ENCODE results near the gene COX6A2. TPM values are rescaled to one million over a fixed set of nuclear protein-coding genes. Genes with fewer than 3 reads are reported as not detected.

The COX6A2 gene
- total and polyA plus RNA-seq, 4 donors, result 0.84 to 36.7 (median 8.0) TPM; not detected in 1

GRCh38 chr16:31465788-31466370, 37.7 kb upstream of the COX6A2 start:
- no peak for TF ChIP-seq MAX (IDR thresholded peaks at IDR 0.05)
- TF ChIP-seq NR2F2 (IDR thresholded peaks at IDR 0.05), result no peak
- TF ChIP-seq JUND (IDR thresholded peaks at IDR 0.05), result no peak
- TF ChIP-seq SP1 (IDR thresholded peaks at IDR 0.05), result no peak
- no peak for TF ChIP-seq GABPA (IDR thresholded peaks at IDR 0.05 in 1 of 2, conservative IDR thresholded peaks at IDR 0.05 in 1 of 2)
- no peak for TF ChIP-seq REST (IDR thresholded peaks at IDR 0.05)
- no peak for TF ChIP-seq HNF4A (conservative IDR thresholded peaks at IDR 0.05)
- no peak for TF ChIP-seq YY1 (IDR thresholded peaks at IDR 0.05)
- no peak for TF ChIP-seq EGR1 (IDR thresholded peaks at IDR 0.05; ENCODE audit: low read depth in 2 of 2)
- no peak for TF ChIP-seq ATF3 (IDR thresholded peaks at IDR 0.05)
- TF ChIP-seq RXRA (IDR thresholded peaks at IDR 0.05), result no peak
- no peak for TF ChIP-seq TAF1 (conservative IDR thresholded peaks at IDR 0.05)
- no peak for TF ChIP-seq FOXA2 (IDR thresholded peaks at IDR 0.05)
- TF ChIP-seq HNF4G (IDR thresholded peaks at IDR 0.05), result no peak
- no peak for TF ChIP-seq CTCF (IDR thresholded peaks at IDR 0.05; ENCODE audit: low read depth, low read length, missing input control)
- no peak for TF ChIP-seq ZBTB33 (IDR thresholded peaks at IDR 0.05)
- TF ChIP-seq FOXA1 (IDR thresholded peaks at IDR 0.05), result no peak
- TF ChIP-seq RAD21 (IDR thresholded peaks at IDR 0.05), result no peak
- Histone ChIP-seq H3K4me1 (ENCODE audit: control insufficient read depth in 4 of 4, insufficient read depth in 4 of 4, low read length in 3 of 4) (peaks cover 9 to 29% (median 17%) of the 10 kb centered on the region in 4 donors), H3K9ac (ENCODE audit: low read depth in 1 of 2, low read length in 2 of 2) (no peak overlapping the region), H3K9me3 (ENCODE audit: control insufficient read depth in 4 of 4, low read length in 3 of 4) (no peaks in the 10 kb centered on the region), H3K27me3 (ENCODE audit: control insufficient read depth in 4 of 4, insufficient read depth in 4 of 4, low read length in 3 of 4) (no peaks in the 10 kb centered on the region), H3K4me3 (ENCODE audit: low read depth in 1 of 3, low read length in 3 of 3) (no peak overlapping the region), H3K36me3 (ENCODE audit: control insufficient read depth in 4 of 4, insufficient read depth in 3 of 4, low read depth in 1 of 4, low read length in 3 of 4) (peaks cover 0 to 23% (median 3%) of the 10 kb centered on the region in 4 donors), H3K27ac (ENCODE audit: low read depth in 1 of 2, low read length in 2 of 2) (no peak overlapping the region)
- DNase-seq (ENCODE audit: low spot score), result no peak
- 90% methylated on average over 20 of the region's 20 CpGs for WGBS

Data from liver (tissue), 9 donors.